Esophagus muscularis mucosa (tissue), 4 donors: ENCODE data around the gene PLA2R1.

Experiments
- CTCF ChIP-seq, 3 experiments: fragments of 200-600 bp in 2 of 3; fragments of 450-650 bp in 1 of 3; sonication (generic) in 2 of 3; IDR thresholded peaks; one replicate each; pipeline ENCODE4 v1.5.1; 2017 to 2019; ENCODE audit warnings: antibody characterized with exemption in 3 of 3, mild to moderate bottlenecking in 2 of 3, moderate library complexity in 1 of 3
- EP300 ChIP-seq: sonication (generic); formaldehyde crosslinking; IDR thresholded peaks from one replicate; pipeline ENCODE4 v1.6.1; 2017; ENCODE audit warnings: antibody characterized with exemption
- POLR2A ChIP-seq: fragments of 450-650 bp; IDR thresholded peaks from one replicate; pipeline ENCODE4 v1.6.1; 2017; ENCODE audit warnings: antibody characterized with exemption, moderate library complexity, mild to moderate bottlenecking, low read depth
- POLR2AphosphoS5 ChIP-seq, 2 donors: sonication (generic); formaldehyde crosslinking; IDR thresholded peaks; one replicate each; pipeline ENCODE4 v1.6.1; 2017; ENCODE audit warnings: antibody characterized with exemption in 2 of 2

- no peak for TF ChIP-seq CTCF (IDR thresholded peaks at IDR 0.05)
- no peak for TF ChIP-seq EP300
- no peak for TF ChIP-seq POLR2A
- TF ChIP-seq POLR2AphosphoS5 (IDR thresholded peaks at IDR 0.05) = no peak
These were observed 158.8 kb downstream of the PLA2R1 start for GRCh38 chr2:159903443-159904126.
